Panc1 (cell line): ENCODE results near the gene CMYA5.

Experiments used
- CTCF ChIP-seq: fragments of 450-650 bp; IDR thresholded peaks from 2 replicates; pipeline ENCODE4 v1.5.1; 2017; ENCODE audit warnings: mild to moderate bottlenecking
- POLR2AphosphoS5 ChIP-seq: IDR thresholded peaks from 2 replicates; pipeline ENCODE4 v1.6.1; 2012; ENCODE audit warnings: mild to moderate bottlenecking, low read depth, low read length, moderate library complexity
- SIN3A ChIP-seq: IDR thresholded peaks from 2 replicates; pipeline ENCODE4 v1.6.1; 2012; ENCODE audit warnings: low read depth, mild to moderate bottlenecking, low read length, moderate library complexity, borderline replicate concordance; ENCODE audit not compliant: insufficient read depth
- TCF7L2 ChIP-seq: IDR thresholded peaks from 2 replicates; pipeline ENCODE4 v1.6.1; 2011; ENCODE audit warnings: mild to moderate bottlenecking, low read depth, low read length, inconsistent platforms

- TF ChIP-seq CTCF (no peak), POLR2AphosphoS5 (no peak), TCF7L2 (no peak), SIN3A (no peak)
Observed at GRCh38 chr5:79831381-79832309, 142.0 kb downstream of the CMYA5 start.
